C4-2B (cell line): ENCODE measurements around the gene LDLRAD3.

Source experiments
- ZFX ChIP-seq: fragments of 450-650 bp; IDR thresholded peaks from 2 replicates; pipeline ENCODE4 v1.6.1; 2017
- TF ChIP-seq, protein P1 (sequence below): fragments of 450-650 bp; conservative IDR thresholded peaks from 2 replicates; pipeline ENCODE4 v1.5.1; 2017; ENCODE audit warnings: mild to moderate bottlenecking

DNA sequence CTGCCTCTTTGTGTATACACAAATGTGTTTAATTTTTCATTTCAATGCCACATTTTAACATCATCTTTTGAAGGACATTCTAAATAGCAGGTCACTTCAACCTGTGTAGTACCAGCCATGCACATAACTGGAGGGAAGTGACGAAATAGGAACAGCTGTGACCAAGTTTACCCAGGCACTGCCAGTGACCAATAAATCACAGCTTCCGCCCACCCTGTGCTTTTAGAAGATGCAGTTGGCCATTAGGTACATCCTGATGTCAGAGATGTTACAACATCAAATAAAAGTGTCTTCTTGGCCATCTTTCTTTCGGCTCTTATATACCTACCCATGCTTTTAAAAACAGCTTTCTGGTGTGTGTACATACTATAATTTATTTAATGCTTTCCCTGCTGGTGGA, 7.8 kb downstream of the LDLRAD3 start:
- TF ChIP-seq, protein P1, sequence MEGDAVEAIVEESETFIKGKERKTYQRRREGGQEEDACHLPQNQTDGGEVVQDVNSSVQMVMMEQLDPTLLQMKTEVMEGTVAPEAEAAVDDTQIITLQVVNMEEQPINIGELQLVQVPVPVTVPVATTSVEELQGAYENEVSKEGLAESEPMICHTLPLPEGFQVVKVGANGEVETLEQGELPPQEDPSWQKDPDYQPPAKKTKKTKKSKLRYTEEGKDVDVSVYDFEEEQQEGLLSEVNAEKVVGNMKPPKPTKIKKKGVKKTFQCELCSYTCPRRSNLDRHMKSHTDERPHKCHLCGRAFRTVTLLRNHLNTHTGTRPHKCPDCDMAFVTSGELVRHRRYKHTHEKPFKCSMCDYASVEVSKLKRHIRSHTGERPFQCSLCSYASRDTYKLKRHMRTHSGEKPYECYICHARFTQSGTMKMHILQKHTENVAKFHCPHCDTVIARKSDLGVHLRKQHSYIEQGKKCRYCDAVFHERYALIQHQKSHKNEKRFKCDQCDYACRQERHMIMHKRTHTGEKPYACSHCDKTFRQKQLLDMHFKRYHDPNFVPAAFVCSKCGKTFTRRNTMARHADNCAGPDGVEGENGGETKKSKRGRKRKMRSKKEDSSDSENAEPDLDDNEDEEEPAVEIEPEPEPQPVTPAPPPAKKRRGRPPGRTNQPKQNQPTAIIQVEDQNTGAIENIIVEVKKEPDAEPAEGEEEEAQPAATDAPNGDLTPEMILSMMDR, result no peak
- TF ChIP-seq ZFX, result no peak
